Upper lobe of left lung (tissue), 6 donors: ENCODE measurements around the gene HACL1. TPM values are rescaled to one million over a fixed set of nuclear protein-coding genes. Genes with fewer than 3 reads are reported as not detected.
A peak's percentile ranks its signal among the peaks of the same experiment; 100 is the strongest.

ENCODE experiments used
- ATAC-seq, 2 donors: fragments of 200-7000 bp; cut with Tn5 transposase; one replicate each; pipeline ENCODE4 v1.9.1; 2022; ENCODE audit warnings: mild to moderate bottlenecking in 2 of 2, moderate library complexity in 2 of 2; ENCODE audit not compliant: low FRiP score in 2 of 2
- DNase-seq, 2 donors: peaks; one replicate each; pipeline ENCODE4 v3.0.0-alpha.2; 2019 to 2020
- H3K27ac ChIP-seq, 4 donors: fragments of 200-600 bp; sonication (generic); one replicate each; pipeline ENCODE4 v1.5.1; 2016 to 2019
- H3K27me3 ChIP-seq, 4 donors: fragments of 200-600 bp; sonication (generic); one replicate each; pipeline ENCODE4 v1.5.1; 2017 to 2019
- H3K36me3 ChIP-seq, 4 donors: fragments of 200-600 bp; sonication (generic); one replicate each; pipeline ENCODE4 v1.5.1; 2016 to 2019
- H3K4me1 ChIP-seq, 4 donors: fragments of 200-600 bp; sonication (generic); one replicate each; pipeline ENCODE4 v1.5.1; 2018 to 2019
- H3K4me3 ChIP-seq, 4 donors: fragments of 200-600 bp; sonication (generic); one replicate each; pipeline ENCODE4 v1.5.1; 2017 to 2019; ENCODE audit warnings: mild to moderate bottlenecking in 2 of 4, moderate library complexity in 1 of 4
- H3K9me3 ChIP-seq, 4 donors: fragments of 200-600 bp; sonication (generic); one replicate each; pipeline ENCODE4 v1.5.1; 2018 to 2019
- CTCF ChIP-seq, 6 experiments: fragments of 450-650 bp in 4 of 6; fragments of 200-600 bp in 2 of 6; sonication (generic) in 2 of 6; IDR thresholded peaks; one replicate each; pipeline ENCODE4 v1.5.1; 2016 to 2019; ENCODE audit warnings: antibody characterized with exemption in 6 of 6
- EP300 ChIP-seq, 4 donors: sonication (generic); formaldehyde crosslinking; IDR thresholded peaks; one replicate each; pipeline ENCODE4 v1.5.1; 2017; ENCODE audit warnings: antibody characterized with exemption in 4 of 4, control low read depth in 2 of 4
- POLR2A ChIP-seq, 4 donors: fragments of 450-650 bp; IDR thresholded peaks; one replicate each; pipeline ENCODE4 v1.5.1; 2016 to 2017; ENCODE audit warnings: antibody characterized with exemption in 4 of 4, mild to moderate bottlenecking in 2 of 4
- POLR2AphosphoS5 ChIP-seq, 2 donors: sonication (generic); formaldehyde crosslinking; IDR thresholded peaks; one replicate each; pipeline ENCODE4 v1.5.1; 2017; ENCODE audit warnings: antibody characterized with exemption in 2 of 2
- WGBS, 2 donors: methylation state at CpG; one replicate each; pipeline ENCODE4 v1.1.5; 2017 to 2018; 5-methylcytosine and 5-hydroxymethylcytosine counted together
- total RNA-seq, 6 donors: library from RNA; depleted of rRNA in 4 of 6; stranded (reverse); fragments of >200 nt in 4 of 6; gene quantifications; one replicate each; pipeline versions ENCODE4 v1.1.0 to v1.2.1, GENCODE V29; 2016 to 2021
- donor health status: DM: no; HTN: no; CAD: no; lungs with moderate emphysema.
- donor health status: DM: no; HTN: yes; CAD: no; lungs with severe emphysema.

The HACL1 gene
- total RNA-seq, 6 donors from 2014 or later = 12.9 to 32.5 (median 19.6) TPM

- DNase-seq (peak in 1 of 2 donors; percentile 20), ATAC-seq (peak in 1 of 2 donors; percentile 34)
- TF ChIP-seq POLR2A (IDR thresholded peaks at IDR 0.05) (no peak), EP300 (IDR thresholded peaks at IDR 0.05) (no peak), CTCF (IDR thresholded peaks at IDR 0.05) (no peak), POLR2AphosphoS5 (IDR thresholded peaks at IDR 0.05) (no peak)
- no peaks in the 10 kb centered on the region for H3K9me3 ChIP-seq
- no peak overlapping the region for H3K4me3 ChIP-seq
- H3K36me3 ChIP-seq = no peaks in the 10 kb centered on the region
- no peak overlapping the region for H3K27ac ChIP-seq
- peaks cover 0 to 12% (median 8%) of the 10 kb centered on the region in 4 donors for H3K4me1 ChIP-seq
- WGBS, 2 donors = 42 to 57% methylated on average over 14 of the region's 14 CpGs
- no peaks in the 10 kb centered on the region for H3K27me3 ChIP-seq
Observed at GRCh38 chr3:15520804-15521572, 80.4 kb downstream of the HACL1 start.

GRCh38 chr3:15520185-15520584 lies 81.2 kb downstream of the HACL1 start:
- H3K27ac ChIP-seq = no peak overlapping the region
- WGBS, 2 donors = 48 to 49% methylated on average over 3 of the region's 3 CpGs
- H3K9me3 ChIP-seq = no peaks in the 10 kb centered on the region
- no peak for ATAC-seq
- TF ChIP-seq POLR2A (IDR thresholded peaks at IDR 0.05) = no peak
- TF ChIP-seq POLR2AphosphoS5 (IDR thresholded peaks at IDR 0.05) = no peak
- no peak for TF ChIP-seq EP300 (IDR thresholded peaks at IDR 0.05)
- no peak for TF ChIP-seq CTCF (IDR thresholded peaks at IDR 0.05)
- no peak for DNase-seq
- H3K36me3 ChIP-seq = no peaks in the 10 kb centered on the region
- H3K4me3 ChIP-seq = no peak overlapping the region
- H3K27me3 ChIP-seq = no peaks in the 10 kb centered on the region
- H3K4me1 ChIP-seq = peaks cover 0 to 12% (median 8%) of the 10 kb centered on the region in 4 donors

GRCh38 chr3:15519096-15519495 lies 82.3 kb downstream of the HACL1 start:
- Histone ChIP-seq H3K9me3 (no peaks in the 10 kb centered on the region), H3K27ac (no peak overlapping the region), H3K36me3 (no peaks in the 10 kb centered on the region), H3K27me3 (no peaks in the 10 kb centered on the region), H3K4me1 (peaks cover 0 to 12% (median 8%) of the 10 kb centered on the region in 4 donors), H3K4me3 (no peak overlapping the region)
- no peak for TF ChIP-seq CTCF (IDR thresholded peaks at IDR 0.05)
- no peak for TF ChIP-seq POLR2A (IDR thresholded peaks at IDR 0.05)
- TF ChIP-seq EP300 (IDR thresholded peaks at IDR 0.05) = no peak
- TF ChIP-seq POLR2AphosphoS5 (IDR thresholded peaks at IDR 0.05) = no peak
- ATAC-seq = no peak
- no peak for DNase-seq
- WGBS, 2 donors = 96 to 97% methylated on average over 4 of the region's 4 CpGs

GRCh38 chr3:15514663-15515340 lies 86.6 kb downstream of the HACL1 start:
- WGBS, 2 donors = 94 to 98% methylated on average over 4 of the region's 4 CpGs
- H3K4me3 ChIP-seq = no peak overlapping the region
- H3K9me3 ChIP-seq = no peaks in the 10 kb centered on the region
- no peak for DNase-seq
- H3K36me3 ChIP-seq = no peaks in the 10 kb centered on the region
- TF ChIP-seq POLR2A (IDR thresholded peaks at IDR 0.05) (no peak), EP300 (IDR thresholded peaks at IDR 0.05) (no peak), POLR2AphosphoS5 (IDR thresholded peaks at IDR 0.05) (no peak), CTCF (IDR thresholded peaks at IDR 0.05) (no peak)
- no peak overlapping the region for H3K27ac ChIP-seq
- peaks cover 0 to 16% (median 10%) of the 10 kb centered on the region in 4 donors for H3K4me1 ChIP-seq
- no peak for ATAC-seq
- H3K27me3 ChIP-seq = no peaks in the 10 kb centered on the region
